Neutrophil (primary cell): ENCODE results near the gene CHST11.

Experiments
- H3K27ac ChIP-seq: fragments of 200-600 bp; sonication (generic); 2 replicates; pipeline ENCODE4 v1.5.1; 2016; ENCODE audit warnings: mild to moderate bottlenecking, moderate library complexity
- H3K27me3 ChIP-seq: fragments of 200-600 bp; sonication (generic); 2 replicates; pipeline ENCODE4 v1.6.0; 2016; ENCODE audit warnings: mild to moderate bottlenecking
- H3K36me3 ChIP-seq: fragments of 200-600 bp; sonication (generic); 2 replicates; pipeline ENCODE4 v1.5.1; 2017
- H3K4me1 ChIP-seq, 2 experiments: fragments of 200-600 bp in 1 of 2; sonication (generic) in 1 of 2; 1 replicate in 1 of 2; 2 replicates in 1 of 2; pipeline versions ENCODE4 v1.5.1 to v1.6.1; 2013 to 2016; ENCODE audit warnings: low read depth in 1 of 2, low read length in 1 of 2, mild to moderate bottlenecking in 1 of 2, moderate library complexity in 1 of 2; ENCODE audit not compliant: control insufficient read depth in 1 of 2, insufficient read depth in 1 of 2
- H3K4me3 ChIP-seq, 2 experiments: fragments of 200-600 bp in 1 of 2; sonication (generic) in 1 of 2; 1 replicate in 1 of 2; 2 replicates in 1 of 2; pipeline ENCODE4 v1.5.1; 2013 to 2016; ENCODE audit warnings: low read depth in 1 of 2, low read length in 1 of 2, mild to moderate bottlenecking in 1 of 2, moderate library complexity in 1 of 2
- H3K9me3 ChIP-seq: fragments of 200-600 bp; sonication (generic); 2 replicates; pipeline ENCODE4 v1.5.1; 2016
- TF ChIP-seq, protein P1 (sequence below): fragments of 200-600 bp; sonication (generic); IDR thresholded peaks from 2 replicates; pipeline ENCODE4 v1.5.1; 2016; ENCODE audit warnings: antibody characterized with exemption

The CHST11 gene

GRCh38 chr12:104463368-104463767, 6.6 kb downstream of the CHST11 start:
- TF ChIP-seq, protein P1, sequence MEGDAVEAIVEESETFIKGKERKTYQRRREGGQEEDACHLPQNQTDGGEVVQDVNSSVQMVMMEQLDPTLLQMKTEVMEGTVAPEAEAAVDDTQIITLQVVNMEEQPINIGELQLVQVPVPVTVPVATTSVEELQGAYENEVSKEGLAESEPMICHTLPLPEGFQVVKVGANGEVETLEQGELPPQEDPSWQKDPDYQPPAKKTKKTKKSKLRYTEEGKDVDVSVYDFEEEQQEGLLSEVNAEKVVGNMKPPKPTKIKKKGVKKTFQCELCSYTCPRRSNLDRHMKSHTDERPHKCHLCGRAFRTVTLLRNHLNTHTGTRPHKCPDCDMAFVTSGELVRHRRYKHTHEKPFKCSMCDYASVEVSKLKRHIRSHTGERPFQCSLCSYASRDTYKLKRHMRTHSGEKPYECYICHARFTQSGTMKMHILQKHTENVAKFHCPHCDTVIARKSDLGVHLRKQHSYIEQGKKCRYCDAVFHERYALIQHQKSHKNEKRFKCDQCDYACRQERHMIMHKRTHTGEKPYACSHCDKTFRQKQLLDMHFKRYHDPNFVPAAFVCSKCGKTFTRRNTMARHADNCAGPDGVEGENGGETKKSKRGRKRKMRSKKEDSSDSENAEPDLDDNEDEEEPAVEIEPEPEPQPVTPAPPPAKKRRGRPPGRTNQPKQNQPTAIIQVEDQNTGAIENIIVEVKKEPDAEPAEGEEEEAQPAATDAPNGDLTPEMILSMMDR, result no peak
- no peaks in the 10 kb centered on the region for H3K9me3 ChIP-seq
- peak overlapping the region; percentile 93 for H3K27ac ChIP-seq
- peak overlapping the region; percentile 15 to 92 for H3K4me3 ChIP-seq
- no peaks in the 10 kb centered on the region for H3K36me3 ChIP-seq
- peaks cover 91 to 93% of the 10 kb centered on the region in 2 experiments for H3K4me1 ChIP-seq
- no peaks in the 10 kb centered on the region for H3K27me3 ChIP-seq

- Histone ChIP-seq H3K4me1 (peaks cover 90 to 99% of the 10 kb centered on the region in 2 experiments), H3K27me3 (no peaks in the 10 kb centered on the region), H3K36me3 (no peaks in the 10 kb centered on the region), H3K4me3 (peak overlapping the region; percentile 9 to 92), H3K9me3 (no peaks in the 10 kb centered on the region), H3K27ac (peak overlapping the region; percentile 93)
- TF ChIP-seq, protein P1, result no peak
Measured at GRCh38 chr12:104464899-104465298, 8.2 kb downstream of the CHST11 start.

DNA sequence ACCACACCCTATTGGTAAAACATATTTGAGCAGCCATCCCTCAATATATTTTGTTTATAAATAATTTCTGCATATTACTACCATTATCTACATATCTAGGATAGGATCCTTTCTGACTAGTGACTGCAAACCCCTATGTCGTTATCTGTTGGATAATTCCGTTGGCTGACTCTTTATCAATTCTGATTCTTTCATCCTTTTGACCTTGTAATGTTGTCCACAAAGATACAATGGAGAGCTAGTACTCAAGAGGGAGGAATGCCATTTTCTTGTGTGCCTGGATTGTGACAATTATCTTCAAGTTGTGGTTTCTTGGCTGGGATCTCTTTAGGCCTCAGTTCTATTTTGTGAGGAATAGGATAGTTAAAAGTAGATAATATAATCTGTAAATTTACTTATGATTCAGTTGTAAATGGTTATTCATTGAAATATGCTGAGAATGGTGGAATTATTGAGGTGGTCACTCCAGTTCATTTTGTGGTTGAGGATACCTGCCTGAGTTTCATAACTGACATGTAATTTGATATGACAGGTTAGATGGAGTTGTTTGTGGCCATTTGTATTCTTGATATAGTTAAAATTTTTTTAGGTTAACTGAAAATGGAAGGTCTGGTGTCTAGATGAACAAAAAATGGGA, 10.1 kb downstream of the CHST11 start:
- H3K27ac ChIP-seq, result peak overlapping the region; percentile 93
- H3K4me1 ChIP-seq, result peaks cover 82 to 91% of the 10 kb centered on the region in 2 experiments
- H3K4me3 ChIP-seq, result no peak overlapping the region
- TF ChIP-seq, protein P1, result no peak
- no peaks in the 10 kb centered on the region for H3K9me3 ChIP-seq
- no peaks in the 10 kb centered on the region for H3K27me3 ChIP-seq
- H3K36me3 ChIP-seq, result no peaks in the 10 kb centered on the region

- H3K9me3 ChIP-seq, result no peaks in the 10 kb centered on the region
- H3K4me3 ChIP-seq, result no peak overlapping the region
- no peaks in the 10 kb centered on the region for H3K36me3 ChIP-seq
- TF ChIP-seq, protein P1, result no peak
- peaks cover 83 to 89% of the 10 kb centered on the region in 2 experiments for H3K4me1 ChIP-seq
- no peaks in the 10 kb centered on the region for H3K27me3 ChIP-seq
- peak overlapping the region; percentile 93 for H3K27ac ChIP-seq
Measured at GRCh38 chr12:104467346-104467837, 10.6 kb downstream of the CHST11 start.

GRCh38 chr12:104468371-104468770, 11.6 kb downstream of the CHST11 start:
- no peak overlapping the region for H3K4me3 ChIP-seq
- peaks cover 80 to 86% of the 10 kb centered on the region in 2 experiments for H3K4me1 ChIP-seq
- TF ChIP-seq, protein P1, result no peak
- H3K9me3 ChIP-seq, result no peaks in the 10 kb centered on the region
- H3K27ac ChIP-seq, result no peak overlapping the region
- H3K27me3 ChIP-seq, result no peaks in the 10 kb centered on the region
- H3K36me3 ChIP-seq, result no peaks in the 10 kb centered on the region
